Midbrain (tissue), 1 donor: ENCODE data around the gene SLC13A5.
"Not testable (repeated sequence)": the region's sequence is repeated elsewhere in the genome, so short reads cannot be mapped to it uniquely, and the experiment has no call there.

Experiments used
- DNase-seq: peaks from one replicate; lab custom pipeline; 2025; lab: John Stamatoyannopoulos, UW

SLC13A5 gene

GRCh38 chr17:6661464-6661848 is 51.7 kb downstream of the SLC13A5 start:
- DNase-seq, result no peak

DNA sequence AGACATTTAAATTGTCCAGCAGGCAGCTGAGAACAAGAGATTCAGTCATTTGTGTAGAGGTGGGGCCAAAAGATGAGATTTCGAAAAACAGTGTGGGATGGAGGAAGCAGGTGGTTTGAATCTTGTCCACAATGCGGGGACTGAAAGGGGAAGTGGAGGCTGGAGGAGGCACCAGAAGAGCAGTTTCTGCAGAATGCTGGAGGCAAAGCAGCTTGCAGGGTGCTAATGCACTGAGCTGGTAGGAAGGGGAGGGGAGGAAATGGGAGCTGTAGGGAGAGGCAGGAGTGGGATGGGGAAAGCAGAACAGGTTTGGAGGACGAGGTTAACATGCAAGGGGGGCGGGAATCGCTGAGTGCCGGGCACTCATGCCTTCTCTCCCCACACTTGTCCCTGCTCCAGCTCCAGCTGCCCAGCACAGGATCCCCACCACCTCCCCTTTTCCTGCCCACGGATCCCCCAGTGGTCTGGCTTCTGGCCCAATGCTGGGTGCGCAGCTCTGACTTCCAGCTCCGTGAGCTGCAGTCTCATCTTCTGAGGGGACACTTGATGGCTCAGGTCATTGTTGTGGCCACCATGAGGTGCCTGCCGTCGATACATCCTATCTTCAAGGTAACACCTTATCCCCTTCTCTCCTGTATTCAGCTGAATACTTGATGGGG is 52.2 kb downstream of the SLC13A5 start:
- DNase-seq, result no peak

GRCh38 chr17:6660101-6660500 is 53.1 kb downstream of the SLC13A5 start:
- no peak for DNase-seq

- not testable (repeated sequence) for DNase-seq
These were observed 54.8 kb downstream of the SLC13A5 start for GRCh38 chr17:6658411-6658810.

GRCh38 chr17:6657633-6658287 is 55.4 kb downstream of the SLC13A5 start:
- no peak for DNase-seq

DNA sequence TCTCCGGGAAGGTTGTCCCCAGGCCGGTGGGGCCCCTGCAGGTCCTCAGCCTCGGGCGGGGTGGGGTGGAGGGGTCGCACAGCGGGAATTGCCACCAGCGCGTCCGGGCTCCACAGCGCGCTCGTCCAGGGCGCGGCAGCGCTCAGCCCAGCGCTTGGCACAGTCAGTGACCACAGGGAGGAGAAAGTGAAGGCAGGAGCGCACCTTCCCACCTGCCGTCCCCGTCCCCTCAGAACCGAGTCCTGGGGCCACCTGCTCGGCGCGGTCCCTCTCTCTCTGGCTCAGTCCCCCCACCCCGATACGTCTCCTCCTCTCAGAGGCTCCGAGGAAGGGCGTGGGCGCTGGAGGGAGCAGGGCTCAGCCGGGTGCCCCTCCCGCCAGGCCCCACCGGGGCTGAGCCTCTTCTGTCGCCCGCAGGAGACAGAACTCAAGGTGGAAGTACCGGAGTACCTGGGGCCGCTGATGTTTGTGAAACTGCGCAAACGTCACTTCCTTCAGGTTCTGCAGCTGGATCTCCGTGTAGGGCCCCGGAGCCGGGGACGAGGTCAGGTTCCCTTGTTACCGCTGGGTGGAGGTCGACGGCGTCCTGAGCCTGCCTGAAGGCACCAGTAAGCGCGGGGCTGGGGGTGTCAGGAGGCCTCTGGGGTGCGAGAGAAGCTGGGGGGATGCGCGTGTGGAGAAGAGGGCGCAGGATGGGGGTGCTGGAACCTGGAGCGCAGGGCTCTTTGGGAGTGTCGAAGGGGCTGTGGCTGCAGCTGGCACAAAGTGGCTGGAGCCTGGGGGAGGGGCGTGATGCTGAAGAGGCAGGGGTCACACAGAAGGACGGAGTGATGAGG is 56.2 kb downstream of the SLC13A5 start:
- not testable (repeated sequence) for DNase-seq

DNA sequence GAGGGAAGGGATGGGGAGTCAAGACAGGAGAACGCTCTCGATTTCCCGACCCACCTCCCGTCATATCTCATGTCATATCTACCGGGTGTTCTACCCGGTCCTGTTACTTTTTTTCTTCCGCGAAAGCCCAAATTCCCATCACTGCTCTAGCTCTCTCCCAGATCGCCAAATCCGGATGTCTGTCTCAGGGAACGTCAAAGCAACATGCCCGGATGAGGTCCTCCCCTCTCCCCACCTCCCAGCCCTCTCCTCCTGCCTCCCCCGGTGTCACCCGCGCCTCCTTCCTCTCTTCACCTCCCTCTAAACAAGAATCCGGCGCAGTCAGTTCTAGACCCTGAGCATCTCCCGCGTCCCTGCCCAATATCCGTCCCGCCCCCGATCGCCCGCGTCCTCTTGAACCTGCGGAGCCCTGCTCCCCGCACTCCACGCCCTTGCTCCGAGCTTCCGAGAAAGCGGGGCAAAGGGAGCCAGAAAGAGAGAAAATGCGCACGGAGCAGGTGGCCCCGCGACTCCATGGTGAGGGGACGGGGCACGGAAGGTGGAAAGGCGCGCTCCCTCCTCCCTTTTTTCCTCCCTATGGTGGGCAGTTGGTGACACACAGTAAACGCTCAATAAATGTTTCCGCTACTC is 57.3 kb downstream of the SLC13A5 start:
- DNase-seq, result not testable (repeated sequence)

DNA sequence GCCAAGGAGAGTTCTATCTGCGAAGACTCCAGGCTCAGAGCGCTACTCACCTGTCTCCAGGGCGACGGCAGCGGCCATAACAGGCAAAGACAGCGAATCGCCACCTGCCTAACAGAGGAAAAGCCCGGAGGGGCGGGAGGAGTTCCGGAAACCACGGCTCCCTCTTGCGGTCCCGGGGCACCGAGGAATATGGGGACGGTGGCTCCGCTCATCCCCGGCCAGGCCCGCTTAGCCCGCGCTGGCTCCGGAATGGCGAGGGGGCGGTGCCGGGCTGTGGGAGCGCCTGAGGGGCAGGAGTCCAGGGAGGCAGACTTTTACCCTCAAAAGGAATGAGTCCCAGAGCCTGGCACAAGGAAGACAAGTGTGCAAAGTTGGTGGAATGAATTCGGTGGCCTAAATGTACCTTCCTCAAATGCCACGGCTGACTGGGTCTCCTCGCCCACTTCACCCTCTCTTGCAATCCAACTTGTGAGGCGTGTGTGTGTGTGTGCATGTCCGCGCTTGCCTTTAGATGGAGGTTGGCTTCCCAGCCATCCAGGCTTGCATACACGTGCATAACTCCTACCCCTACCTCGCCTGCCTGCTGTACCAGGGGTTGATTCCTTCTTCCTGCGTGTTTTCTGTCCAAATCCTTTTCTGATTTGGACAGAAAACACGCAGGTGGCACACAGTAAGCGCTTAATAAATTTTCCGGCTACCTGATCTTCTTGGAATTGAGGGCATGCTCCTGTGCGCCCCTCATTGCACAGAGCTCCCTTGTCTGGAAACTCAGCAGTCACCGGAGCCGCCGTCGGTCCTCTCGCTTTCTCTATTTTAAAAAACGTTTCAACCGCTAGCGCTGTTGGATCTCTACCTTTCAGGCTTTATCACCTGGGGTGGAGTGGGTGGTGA is 58.1 kb downstream of the SLC13A5 start:
- no peak for DNase-seq

- DNase-seq, result no peak
These were observed 61.2 kb downstream of the SLC13A5 start for GRCh38 chr17:6651919-6652452.

DNA sequence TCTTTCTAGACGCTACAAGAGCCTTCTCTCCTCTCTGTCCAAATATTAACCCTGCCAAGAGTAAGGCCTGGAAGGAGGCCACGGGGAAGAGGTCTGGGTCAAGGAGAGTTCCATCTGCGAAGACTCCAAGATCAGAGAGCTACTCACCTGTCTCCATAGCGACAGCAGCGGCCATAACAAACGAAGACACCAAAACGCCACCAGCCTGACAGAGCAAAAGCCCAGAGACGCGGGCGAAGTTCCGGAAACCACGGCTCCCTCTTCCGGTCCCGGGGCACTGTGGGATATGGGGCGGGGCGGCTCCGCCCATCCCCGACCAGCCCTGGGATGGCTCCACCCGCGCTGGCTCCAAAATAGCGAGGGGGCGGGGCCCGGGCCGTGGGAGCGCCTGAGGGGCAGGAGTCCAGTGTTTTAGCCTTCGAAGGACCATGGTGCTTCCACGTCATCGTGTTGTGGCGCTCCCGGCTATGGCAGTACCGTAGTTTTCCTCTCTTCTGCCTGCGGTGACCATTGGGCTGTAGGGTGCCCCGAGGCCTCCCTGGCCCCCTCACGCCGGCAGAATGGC is 61.7 kb downstream of the SLC13A5 start, which contains the start of the genes C17orf100 and MED31:
Gene C17orf100 (plus strand): TSS at position 409 of the 565 bp plus-strand sequence. CDS start 152 bp downstream, at position 561.
Gene MED31 (minus strand): TSS at position 252 of the 565 bp plus-strand sequence. CDS start 77 bp downstream, at position 175.
- DNase-seq, result peak; percentile 95

GRCh38 chr17:6648181-6648580 is 65.0 kb downstream of the SLC13A5 start:
- no peak for DNase-seq

- no peak for DNase-seq
These were observed 69.6 kb downstream of the SLC13A5 start for GRCh38 chr17:6643451-6644125.

GRCh38 chr17:6642592-6642991 is 70.6 kb downstream of the SLC13A5 start:
- no peak for DNase-seq

DNA sequence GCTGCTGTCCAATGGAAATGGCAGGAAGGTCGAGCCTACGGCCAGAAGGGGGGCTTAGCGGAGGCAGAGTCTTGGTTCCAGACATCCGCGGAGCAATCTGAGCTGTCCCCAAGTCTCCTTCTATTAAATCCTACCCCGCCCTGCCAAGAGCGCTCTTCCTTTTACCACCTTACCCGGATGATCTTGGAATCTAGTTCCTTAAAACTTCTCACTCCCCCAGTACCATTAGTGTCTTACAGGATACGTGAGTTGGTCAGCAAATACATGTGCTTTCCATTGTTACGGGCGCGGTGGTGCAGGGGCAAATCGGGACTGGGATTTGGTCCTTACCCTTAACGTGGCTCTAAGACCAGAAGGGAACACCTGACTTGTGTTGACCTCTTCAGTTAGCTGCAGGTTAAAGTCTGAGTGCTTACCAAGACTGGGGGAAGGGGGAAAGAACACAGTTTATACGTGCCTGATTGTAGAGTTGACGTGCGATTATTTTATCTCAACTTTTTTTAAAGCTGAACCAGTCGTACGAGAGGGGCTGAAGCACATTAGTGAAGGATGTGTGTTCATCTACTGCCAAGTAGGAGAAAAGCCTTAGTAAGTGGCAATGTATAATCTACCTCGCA is 71.8 kb downstream of the SLC13A5 start:
- DNase-seq, result peak; percentile 51

DNA sequence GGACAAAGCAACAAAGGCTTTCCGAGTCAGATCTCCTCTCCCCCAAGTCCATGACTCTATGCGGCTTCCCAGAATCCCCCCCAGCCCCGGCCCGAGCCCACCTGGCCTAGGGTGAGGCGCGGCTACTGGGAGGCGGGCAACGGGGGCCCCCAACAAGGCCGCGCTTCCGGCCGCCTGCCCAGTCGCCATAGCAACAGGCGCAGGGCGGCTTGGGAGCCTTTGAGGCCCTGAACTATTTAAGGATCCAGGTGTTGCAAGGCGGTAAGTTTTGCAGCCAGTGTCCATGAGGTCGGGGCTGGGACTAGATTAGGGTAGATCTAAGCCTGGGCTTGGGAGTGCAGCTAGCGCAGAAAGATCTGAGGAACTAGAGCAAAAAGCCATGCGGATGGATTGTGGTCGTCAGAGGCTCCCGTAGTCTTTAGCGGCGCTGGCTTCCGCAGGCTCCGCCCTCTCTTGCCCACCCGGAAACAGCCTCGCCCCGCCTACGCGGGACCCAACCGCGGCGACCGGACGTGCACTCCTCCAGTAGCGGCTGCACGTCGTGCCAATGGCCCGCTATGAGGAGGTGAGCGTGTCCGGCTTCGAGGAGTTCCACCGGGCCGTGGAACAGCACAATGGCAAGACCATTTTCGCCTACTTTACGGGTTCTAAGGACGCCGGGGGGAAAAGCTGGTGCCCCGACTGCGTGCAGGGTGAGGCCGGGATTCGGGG is 72.5 kb downstream of the SLC13A5 start, which contains the start of the genes KIAA0753 and TXNDC17:
Gene KIAA0753 (minus strand): TSS at position 176 of the 711 bp plus-strand sequence. CDS start 5,608 bp downstream, outside the sequence.
Gene TXNDC17 (plus strand): TSS at position 525 of the 711 bp plus-strand sequence. CDS start 23 bp downstream, at position 548.
- peak; percentile 87 for DNase-seq

DNA sequence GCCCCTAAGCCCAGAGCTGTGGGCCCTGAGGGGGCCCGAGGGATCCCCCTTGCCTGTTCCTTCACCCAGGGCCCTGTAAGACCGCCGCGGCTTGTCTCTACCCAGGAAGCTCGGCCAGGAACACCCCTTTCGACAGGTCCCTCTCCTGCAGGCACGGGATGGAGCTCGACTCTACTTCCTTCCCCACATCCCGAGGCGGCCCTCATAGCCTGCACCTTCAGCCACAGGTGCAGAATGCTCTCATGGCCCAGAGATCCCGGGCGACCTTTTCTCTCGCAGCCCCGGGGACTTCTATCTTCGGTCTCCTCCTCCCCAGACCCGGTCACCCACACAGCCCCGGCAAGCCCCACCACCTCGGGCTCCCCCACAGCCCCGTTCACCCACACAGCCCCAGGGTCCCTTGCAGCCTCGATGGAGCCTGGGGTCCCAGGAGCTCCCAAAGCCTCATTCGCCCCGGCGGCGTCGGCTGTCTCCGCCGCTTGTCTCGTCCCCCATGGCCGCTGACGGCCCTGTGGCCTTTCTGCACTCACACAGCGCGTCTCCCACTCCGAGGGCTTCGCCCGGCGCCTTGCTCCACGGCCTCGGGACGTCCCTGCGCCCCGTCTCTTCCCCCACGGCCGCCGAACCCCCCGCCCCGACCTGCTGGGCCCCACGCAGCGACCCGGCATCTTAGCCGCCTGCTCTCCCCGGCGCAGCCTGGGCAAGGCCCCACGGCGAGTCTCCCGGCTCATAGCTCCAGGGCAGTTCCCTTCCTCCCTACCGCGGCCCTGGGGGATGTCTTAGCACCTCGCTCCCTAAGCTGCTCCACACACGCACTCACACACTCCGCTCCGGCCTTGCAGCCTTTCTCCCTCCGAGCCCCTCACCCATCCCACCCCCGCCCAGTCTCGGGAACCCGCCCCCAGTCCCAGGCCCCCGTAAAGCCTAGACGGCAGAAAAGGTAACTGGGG is 73.3 kb downstream of the SLC13A5 start:
- DNase-seq, result no peak

DNA sequence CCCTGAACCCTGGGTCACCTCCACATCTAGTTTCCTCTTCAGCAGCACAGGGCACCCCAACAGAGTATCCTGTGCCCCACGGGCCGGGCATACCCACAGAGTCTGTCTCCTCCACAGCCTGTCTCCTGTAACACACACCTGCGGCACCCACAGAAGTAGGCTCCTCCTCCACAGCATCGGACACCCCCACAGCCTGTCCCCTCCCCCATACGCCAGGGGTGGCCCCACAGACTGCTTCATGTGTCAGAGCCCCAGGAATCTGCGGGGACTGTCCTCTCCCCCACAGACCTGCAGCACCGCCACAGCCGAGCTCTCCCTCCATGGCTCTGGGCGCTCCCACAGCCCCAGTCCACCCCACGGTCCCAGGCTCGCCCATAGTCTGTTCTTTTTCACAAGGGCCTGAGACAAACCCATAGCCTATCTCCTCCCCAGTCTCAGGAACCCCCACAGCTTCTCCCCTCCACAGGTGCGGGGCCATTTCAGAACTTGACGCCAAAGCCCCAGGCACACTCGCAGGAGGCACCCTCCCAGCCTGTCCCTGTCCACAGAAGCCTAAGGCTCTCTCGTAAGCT is 74.1 kb downstream of the SLC13A5 start:
- no peak for DNase-seq
